K562 (cell line): ENCODE measurements around the gene ENDOV. TPM values are rescaled to one million over a fixed set of nuclear protein-coding genes. Genes with fewer than 3 reads are reported as not detected.

Source experiments
- ATF7 ChIP-seq: fragments of 450-650 bp; IDR thresholded peaks from 2 replicates; pipeline ENCODE4 v1.7.1; 2014; ENCODE audit warnings: mild to moderate bottlenecking, moderate library complexity
- CAMTA2 ChIP-seq: fragments of 250-450 bp; sonication (Bioruptor Pico); conservative IDR thresholded peaks from 2 replicates; pipeline ENCODE4 v1.5.1; 2022
- FUS ChIP-seq: fragments of 200-400 bp; formaldehyde crosslinking; optimal IDR thresholded peaks from 2 replicates; pipeline ENCODE3; 2017; ENCODE audit warnings: low read depth, low read length
- HNRNPK ChIP-seq: fragments of 200-400 bp; formaldehyde crosslinking; IDR thresholded peaks from one replicate; pipeline ENCODE4 v1.6.1; 2018; ENCODE audit warnings: mild to moderate bottlenecking, low read depth, low read length; ENCODE audit not compliant: poor library complexity, severe bottlenecking
- NR4A1 ChIP-seq, 2 experiments: fragments of 250-450 bp in 1 of 2; fragments of 450-650 bp in 1 of 2; sonication (Bioruptor Pico) in 1 of 2; IDR thresholded peaks; 2 replicates each; pipeline versions ENCODE4 v1.4.0 to v1.6.1; 2016 to 2020; ENCODE audit warnings: mild to moderate bottlenecking in 2 of 2, missing compliant biosample characterization in 1 of 2, missing genetic modification characterization in 1 of 2, moderate library complexity in 1 of 2
- NUFIP1 ChIP-seq: fragments of 450-650 bp; IDR thresholded peaks from 2 replicates; pipeline ENCODE4 v1.6.1; 2018; ENCODE audit not compliant: partially characterized antibody
- RFX1 ChIP-seq: fragments of 450-650 bp; IDR thresholded peaks from 2 replicates; pipeline ENCODE4 v1.6.1; 2016; ENCODE audit warnings: mild to moderate bottlenecking, moderate library complexity
- TAF7 ChIP-seq: fragments of 450-650 bp; IDR thresholded peaks from 2 replicates; pipeline ENCODE4 v1.6.1; 2016; ENCODE audit warnings: missing genetic modification characterization, missing compliant biosample characterization
- ZNF347 ChIP-seq: fragments of 450-650 bp; formaldehyde crosslinking; IDR thresholded peaks from 2 replicates; pipeline ENCODE4 v1.4.0; 2020; ENCODE audit warnings: low read depth, mild to moderate bottlenecking, moderate library complexity
- polyA plus RNA-seq, 8 experiments: library from polyadenylated mRNA; depleted of rRNA in 4 of 8; stranded (reverse) in 5 of 8; unstranded in 3 of 8; fragments of >200 nt; fragmentation: Nextera tagmentation in 2 of 8; fragmentation: Illumina TruSeq in 1 of 8; extraction: Ambion mirVana in 2 of 8; extraction: Trizol in 1 of 8; gene quantifications; 2 replicates each; pipeline versions ENCODE4 v1.2.1 to v1.2.3, GENCODE V29; 2011 to 2014; ENCODE audit warnings: inconsistent platforms in 1 of 8, missing spikeins in 1 of 8
- total RNA-seq, 7 experiments: library from RNA; depleted of rRNA in 6 of 7; stranded (reverse); fragments of >200 nt in 6 of 7; fragmentation: Illumina TruSeq in 2 of 7; extraction: Trizol in 2 of 7; gene quantifications; 2 replicates each; pipeline versions ENCODE4 v1.2.1 to v1.2.3, GENCODE V29; 2011 to 2021; ENCODE audit warnings: low replicate concordance in 1 of 7
- TF ChIP-seq, protein P1 (sequence below), 2 experiments: fragments of 450-650 bp in 1 of 2; sonication (generic) in 1 of 2; formaldehyde crosslinking in 1 of 2; IDR thresholded peaks; 2 replicates each; pipeline versions ENCODE4 v1.7.1 to v1.9.0; 2016 to 2022; ENCODE audit warnings: inconsistent platforms in 1 of 2, mild to moderate bottlenecking in 1 of 2, missing genetic modification reagents in 1 of 2
- TF ChIP-seq, protein P2 (sequence below): sonication (generic); IDR thresholded peaks from 2 replicates; pipeline ENCODE4 v1.6.1; 2016
- TF ChIP-seq, protein P3 (sequence below), 2 experiments: fragments of 450-650 bp; IDR thresholded peaks; 2 replicates each; pipeline ENCODE4 v1.6.1; 2018; ENCODE audit warnings: mild to moderate bottlenecking in 2 of 2, low read depth in 1 of 2; ENCODE audit not compliant: partially characterized antibody in 2 of 2

The ENDOV gene
- total and polyA plus RNA-seq, 9 of the 15 experiments (the other 6 are each of a cell fraction or from before 2014, with no cell fraction given): 1.2 to 8.2 (median 3.7) TPM

DNA sequence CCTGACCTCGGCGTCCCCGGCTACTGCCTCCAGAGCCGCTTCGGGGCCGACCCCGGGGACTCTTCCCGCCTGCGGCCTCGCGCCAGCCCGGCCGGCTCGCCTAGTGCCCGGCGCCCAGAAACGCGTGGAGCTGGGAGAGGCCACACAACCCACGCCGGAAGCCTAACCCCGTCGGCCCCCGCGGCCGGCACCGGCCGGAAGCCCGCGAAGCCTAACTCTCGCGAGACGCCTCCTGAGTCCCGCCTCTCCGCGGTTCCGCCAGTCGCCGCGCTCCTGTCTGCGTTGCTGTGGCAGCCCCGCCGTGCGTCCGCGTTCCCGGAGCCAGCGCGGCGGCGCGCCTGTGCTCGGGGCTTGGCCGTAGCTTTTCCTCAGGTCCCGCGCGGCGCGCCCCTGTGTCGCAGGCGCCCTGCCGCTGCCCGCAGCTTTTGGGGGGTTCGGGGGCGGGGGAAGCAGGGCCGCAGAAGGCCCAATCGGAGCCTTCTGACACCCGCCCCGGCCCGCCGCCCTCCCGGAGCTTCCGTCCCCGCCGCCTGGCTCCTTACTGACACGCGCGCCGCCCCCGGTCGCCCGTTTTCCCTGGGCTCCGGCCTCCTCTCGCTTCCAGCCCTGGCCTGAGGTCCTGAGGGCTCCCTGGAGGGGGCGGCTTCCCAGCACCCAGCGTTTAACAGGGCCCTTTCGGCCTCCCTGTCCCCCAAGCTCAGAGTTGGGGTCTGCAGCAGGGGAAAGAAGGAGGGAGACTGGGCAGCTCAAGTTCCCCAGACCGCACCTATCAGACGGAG lies 39.8 kb downstream of the ENDOV start (continued):
- TF ChIP-seq, protein P1, sequence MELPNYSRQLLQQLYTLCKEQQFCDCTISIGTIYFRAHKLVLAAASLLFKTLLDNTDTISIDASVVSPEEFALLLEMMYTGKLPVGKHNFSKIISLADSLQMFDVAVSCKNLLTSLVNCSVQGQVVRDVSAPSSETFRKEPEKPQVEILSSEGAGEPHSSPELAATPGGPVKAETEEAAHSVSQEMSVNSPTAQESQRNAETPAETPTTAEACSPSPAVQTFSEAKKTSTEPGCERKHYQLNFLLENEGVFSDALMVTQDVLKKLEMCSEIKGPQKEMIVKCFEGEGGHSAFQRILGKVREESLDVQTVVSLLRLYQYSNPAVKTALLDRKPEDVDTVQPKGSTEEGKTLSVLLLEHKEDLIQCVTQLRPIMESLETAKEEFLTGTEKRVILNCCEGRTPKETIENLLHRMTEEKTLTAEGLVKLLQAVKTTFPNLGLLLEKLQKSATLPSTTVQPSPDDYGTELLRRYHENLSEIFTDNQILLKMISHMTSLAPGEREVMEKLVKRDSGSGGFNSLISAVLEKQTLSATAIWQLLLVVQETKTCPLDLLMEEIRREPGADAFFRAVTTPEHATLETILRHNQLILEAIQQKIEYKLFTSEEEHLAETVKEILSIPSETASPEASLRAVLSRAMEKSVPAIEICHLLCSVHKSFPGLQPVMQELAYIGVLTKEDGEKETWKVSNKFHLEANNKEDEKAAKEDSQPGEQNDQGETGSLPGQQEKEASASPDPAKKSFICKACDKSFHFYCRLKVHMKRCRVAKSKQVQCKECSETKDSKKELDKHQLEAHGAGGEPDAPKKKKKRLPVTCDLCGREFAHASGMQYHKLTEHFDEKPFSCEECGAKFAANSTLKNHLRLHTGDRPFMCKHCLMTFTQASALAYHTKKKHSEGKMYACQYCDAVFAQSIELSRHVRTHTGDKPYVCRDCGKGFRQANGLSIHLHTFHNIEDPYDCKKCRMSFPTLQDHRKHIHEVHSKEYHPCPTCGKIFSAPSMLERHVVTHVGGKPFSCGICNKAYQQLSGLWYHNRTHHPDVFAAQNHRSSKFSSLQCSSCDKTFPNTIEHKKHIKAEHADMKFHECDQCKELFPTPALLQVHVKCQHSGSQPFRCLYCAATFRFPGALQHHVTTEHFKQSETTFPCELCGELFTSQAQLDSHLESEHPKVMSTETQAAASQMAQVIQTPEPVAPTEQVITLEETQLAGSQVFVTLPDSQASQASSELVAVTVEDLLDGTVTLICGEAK (IDR thresholded peaks at IDR 0.05): peak; percentile 92
- TF ChIP-seq, protein P1 (CRISPR knock-in tag; IDR thresholded peaks at IDR 0.05): no peak
- TF ChIP-seq HNRNPK: peak; percentile 24
- TF ChIP-seq, protein P2, sequence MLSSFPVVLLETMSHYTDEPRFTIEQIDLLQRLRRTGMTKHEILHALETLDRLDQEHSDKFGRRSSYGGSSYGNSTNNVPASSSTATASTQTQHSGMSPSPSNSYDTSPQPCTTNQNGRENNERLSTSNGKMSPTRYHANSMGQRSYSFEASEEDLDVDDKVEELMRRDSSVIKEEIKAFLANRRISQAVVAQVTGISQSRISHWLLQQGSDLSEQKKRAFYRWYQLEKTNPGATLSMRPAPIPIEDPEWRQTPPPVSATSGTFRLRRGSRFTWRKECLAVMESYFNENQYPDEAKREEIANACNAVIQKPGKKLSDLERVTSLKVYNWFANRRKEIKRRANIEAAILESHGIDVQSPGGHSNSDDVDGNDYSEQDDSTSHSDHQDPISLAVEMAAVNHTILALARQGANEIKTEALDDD: peak; percentile 42; the same call in 1 of the 2 replicates
- TF ChIP-seq, protein P3, sequence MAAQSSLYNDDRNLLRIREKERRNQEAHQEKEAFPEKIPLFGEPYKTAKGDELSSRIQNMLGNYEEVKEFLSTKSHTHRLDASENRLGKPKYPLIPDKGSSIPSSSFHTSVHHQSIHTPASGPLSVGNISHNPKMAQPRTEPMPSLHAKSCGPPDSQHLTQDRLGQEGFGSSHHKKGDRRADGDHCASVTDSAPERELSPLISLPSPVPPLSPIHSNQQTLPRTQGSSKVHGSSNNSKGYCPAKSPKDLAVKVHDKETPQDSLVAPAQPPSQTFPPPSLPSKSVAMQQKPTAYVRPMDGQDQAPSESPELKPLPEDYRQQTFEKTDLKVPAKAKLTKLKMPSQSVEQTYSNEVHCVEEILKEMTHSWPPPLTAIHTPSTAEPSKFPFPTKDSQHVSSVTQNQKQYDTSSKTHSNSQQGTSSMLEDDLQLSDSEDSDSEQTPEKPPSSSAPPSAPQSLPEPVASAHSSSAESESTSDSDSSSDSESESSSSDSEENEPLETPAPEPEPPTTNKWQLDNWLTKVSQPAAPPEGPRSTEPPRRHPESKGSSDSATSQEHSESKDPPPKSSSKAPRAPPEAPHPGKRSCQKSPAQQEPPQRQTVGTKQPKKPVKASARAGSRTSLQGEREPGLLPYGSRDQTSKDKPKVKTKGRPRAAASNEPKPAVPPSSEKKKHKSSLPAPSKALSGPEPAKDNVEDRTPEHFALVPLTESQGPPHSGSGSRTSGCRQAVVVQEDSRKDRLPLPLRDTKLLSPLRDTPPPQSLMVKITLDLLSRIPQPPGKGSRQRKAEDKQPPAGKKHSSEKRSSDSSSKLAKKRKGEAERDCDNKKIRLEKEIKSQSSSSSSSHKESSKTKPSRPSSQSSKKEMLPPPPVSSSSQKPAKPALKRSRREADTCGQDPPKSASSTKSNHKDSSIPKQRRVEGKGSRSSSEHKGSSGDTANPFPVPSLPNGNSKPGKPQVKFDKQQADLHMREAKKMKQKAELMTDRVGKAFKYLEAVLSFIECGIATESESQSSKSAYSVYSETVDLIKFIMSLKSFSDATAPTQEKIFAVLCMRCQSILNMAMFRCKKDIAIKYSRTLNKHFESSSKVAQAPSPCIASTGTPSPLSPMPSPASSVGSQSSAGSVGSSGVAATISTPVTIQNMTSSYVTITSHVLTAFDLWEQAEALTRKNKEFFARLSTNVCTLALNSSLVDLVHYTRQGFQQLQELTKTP (IDR thresholded peaks at IDR 0.05; ENCODE audit: low read depth in 1 of 2, partially characterized antibody in 2 of 2): no peak
- TF ChIP-seq RFX1: peak; percentile 84
- TF ChIP-seq NUFIP1: peak; percentile 53
- TF ChIP-seq ATF7: peak; percentile 59
- peak; percentile 28; the same call in 1 of the 2 replicates for TF ChIP-seq ZNF347 (CRISPR knock-in tag)
- peak; percentile 80; the same call in 1 of the 2 replicates for TF ChIP-seq NR4A1 (CRISPR knock-in tag; IDR thresholded peaks at IDR 0.05)
- TF ChIP-seq NR4A1 (tag; IDR thresholded peaks at IDR 0.05): no peak
- peak; percentile 47; the same call in 1 of the 2 replicates for TF ChIP-seq TAF7
- TF ChIP-seq CAMTA2 (CRISPR knock-in tag): no peak
- peak; percentile 83 for TF ChIP-seq FUS
